ENCODE results near the gene AKTIP.
A peak's percentile ranks its signal among the peaks of the same experiment; 100 is the strongest.
"Not testable (repeated sequence)": the region's sequence is repeated elsewhere in the genome, so short reads cannot be mapped to it uniquely, and the experiment has no call there.

AKTIP gene

GRCh38 chr16:53502331-53503269 is at the start of gene AKTIP:
Gene AKTIP (minus strand): TSS chr16:53503209. CDS start chr16:53500259, 2,950 bp downstream.
- peak; percentile 85 for DNase-seq

- DNase-seq: peak; percentile 78
Observed at GRCh38 chr16:53549970-53550690, 47.1 kb upstream of the AKTIP start.

- DNase-seq: peak; percentile 25
Observed at GRCh38 chr16:53546988-53547391, 44.0 kb upstream of the AKTIP start.

- no peak for DNase-seq
Observed at GRCh38 chr16:53545433-53545832, 42.4 kb upstream of the AKTIP start.

- peak; percentile 46 for DNase-seq
Observed at GRCh38 chr16:53542283-53542682, 39.3 kb upstream of the AKTIP start.

- DNase-seq: no peak
Observed at GRCh38 chr16:53541326-53541725, 38.3 kb upstream of the AKTIP start.

- DNase-seq: not testable (repeated sequence)
Observed at GRCh38 chr16:53539759-53540718, 37.0 kb upstream of the AKTIP start.

GRCh38 chr16:53539346-53539745 is 36.3 kb upstream of the AKTIP start:
- DNase-seq: not testable (repeated sequence)

- DNase-seq: no peak
Observed at GRCh38 chr16:53537626-53538025, 34.6 kb upstream of the AKTIP start.

GRCh38 chr16:53534206-53534605 is 31.2 kb upstream of the AKTIP start:
- no peak for DNase-seq

- DNase-seq: no peak
Observed at GRCh38 chr16:53530741-53531140, 27.7 kb upstream of the AKTIP start.

- no peak for DNase-seq
Observed at GRCh38 chr16:53530046-53530445, 27.0 kb upstream of the AKTIP start.

GRCh38 chr16:53529513-53529912 is 26.5 kb upstream of the AKTIP start:
- no peak for DNase-seq

GRCh38 chr16:53528797-53529196 is 25.8 kb upstream of the AKTIP start:
- DNase-seq: no peak

- no peak for DNase-seq
Observed at GRCh38 chr16:53523971-53524548, 21.1 kb upstream of the AKTIP start.

- DNase-seq: no peak
Observed at GRCh38 chr16:53523126-53523804, 20.3 kb upstream of the AKTIP start.

- no peak for DNase-seq
Observed at GRCh38 chr16:53519417-53520091, 16.5 kb upstream of the AKTIP start.

- peak; percentile 85 for DNase-seq
Observed at GRCh38 chr16:53518550-53519416, 15.8 kb upstream of the AKTIP start.

GRCh38 chr16:53517851-53518250 is 14.8 kb upstream of the AKTIP start:
- no peak for DNase-seq

GRCh38 chr16:53515811-53516210 is 12.8 kb upstream of the AKTIP start:
- DNase-seq: no peak

Data from RPMI8226 (cell line).